PC-9 (cell line): ENCODE results near the gene FOSL2.

Experiments used
- CTCF ChIP-seq: fragments of 200-600 bp; sonication (generic); conservative IDR thresholded peaks from 2 replicates; pipeline ENCODE4 v1.6.1; 2017; ENCODE audit warnings: mixed run types, antibody characterized with exemption, mild to moderate bottlenecking, moderate library complexity
- EZH2 ChIP-seq: fragments of 200-600 bp; sonication (generic); IDR thresholded peaks from 2 replicates; pipeline ENCODE4 v1.8.0; 2017; ENCODE audit warnings: antibody characterized with exemption, low read depth

GRCh38 chr2:28400921-28401320 is 8.3 kb downstream of the FOSL2 start:
- no peak for TF ChIP-seq EZH2
- TF ChIP-seq CTCF = no peak
